Measurements from ENCODE around the gene ZNF728.

DNA sequence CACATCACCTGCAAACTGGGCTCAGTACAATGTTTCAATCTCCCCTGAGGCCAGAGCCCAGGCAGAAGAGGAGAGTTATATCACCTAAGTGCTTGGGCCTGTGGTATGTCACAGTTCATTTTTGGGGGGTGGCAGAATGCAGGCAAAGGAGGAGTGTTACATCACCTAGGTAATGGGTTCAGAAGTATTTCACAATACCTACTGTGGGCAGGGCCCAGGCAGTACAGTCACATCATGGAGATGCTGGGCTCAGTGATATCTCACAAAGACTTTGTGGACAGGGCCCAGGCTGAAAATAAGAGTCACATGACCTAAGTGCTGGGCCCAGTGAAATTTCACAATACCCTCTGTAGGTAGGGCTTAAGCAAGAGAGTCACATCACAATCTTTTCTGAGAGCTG lies 12.7 kb upstream of the ZNF728 start:
- no peak for TF ChIP-seq POLR2A (IDR thresholded peaks at IDR 0.05)
- TF ChIP-seq, protein P1, sequence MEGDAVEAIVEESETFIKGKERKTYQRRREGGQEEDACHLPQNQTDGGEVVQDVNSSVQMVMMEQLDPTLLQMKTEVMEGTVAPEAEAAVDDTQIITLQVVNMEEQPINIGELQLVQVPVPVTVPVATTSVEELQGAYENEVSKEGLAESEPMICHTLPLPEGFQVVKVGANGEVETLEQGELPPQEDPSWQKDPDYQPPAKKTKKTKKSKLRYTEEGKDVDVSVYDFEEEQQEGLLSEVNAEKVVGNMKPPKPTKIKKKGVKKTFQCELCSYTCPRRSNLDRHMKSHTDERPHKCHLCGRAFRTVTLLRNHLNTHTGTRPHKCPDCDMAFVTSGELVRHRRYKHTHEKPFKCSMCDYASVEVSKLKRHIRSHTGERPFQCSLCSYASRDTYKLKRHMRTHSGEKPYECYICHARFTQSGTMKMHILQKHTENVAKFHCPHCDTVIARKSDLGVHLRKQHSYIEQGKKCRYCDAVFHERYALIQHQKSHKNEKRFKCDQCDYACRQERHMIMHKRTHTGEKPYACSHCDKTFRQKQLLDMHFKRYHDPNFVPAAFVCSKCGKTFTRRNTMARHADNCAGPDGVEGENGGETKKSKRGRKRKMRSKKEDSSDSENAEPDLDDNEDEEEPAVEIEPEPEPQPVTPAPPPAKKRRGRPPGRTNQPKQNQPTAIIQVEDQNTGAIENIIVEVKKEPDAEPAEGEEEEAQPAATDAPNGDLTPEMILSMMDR (IDR thresholded peaks at IDR 0.05), result no peak
